K562 (cell line): Measurements from ENCODE around the gene RAD23B. TPM values are rescaled to one million over a fixed set of nuclear protein-coding genes. Genes with fewer than 3 reads are reported as not detected.

Experiments
- CSDE1 ChIP-seq, 2 experiments: fragments of 450-650 bp; IDR thresholded peaks; 2 replicates each; pipeline ENCODE4 v1.6.1; 2016; ENCODE audit warnings: mild to moderate bottlenecking in 1 of 2
- ELF2 ChIP-seq: fragments of 250-450 bp; sonication (Bioruptor Pico); IDR thresholded peaks from 2 replicates; pipeline ENCODE4 v1.5.0; 2021; ENCODE audit warnings: mild to moderate bottlenecking
- POLR3G ChIP-seq: IDR thresholded peaks from 2 replicates; pipeline ENCODE4 v1.6.1; 2011; ENCODE audit not compliant: insufficient read length, insufficient replicate concordance; ENCODE audit errors: extremely low read depth
- YY1 ChIP-seq, 3 experiments: IDR thresholded peaks; 2 replicates each; pipeline ENCODE4 v1.6.1; 2011; ENCODE audit warnings: low read length in 2 of 3, mild to moderate bottlenecking in 2 of 3, moderate library complexity in 2 of 3, borderline replicate concordance in 1 of 3, control low read depth in 1 of 3, low read depth in 1 of 3; ENCODE audit not compliant: insufficient read depth in 3 of 3, insufficient replicate concordance in 2 of 3, control insufficient read depth in 1 of 3, insufficient read length in 1 of 3; ENCODE audit errors: extremely low read depth in 1 of 3
- ZNF717 ChIP-seq: fragments of 250-450 bp; sonication (Bioruptor Pico); IDR thresholded peaks from 2 replicates; pipeline ENCODE4 v1.5.0; 2021
- ZNF76 ChIP-seq: fragments of 250-450 bp; sonication (Bioruptor Pico); IDR thresholded peaks from 2 replicates; pipeline ENCODE4 v1.4.0; 2020; ENCODE audit warnings: mild to moderate bottlenecking, moderate library complexity, borderline replicate concordance
- polyA plus RNA-seq, 8 experiments: library from polyadenylated mRNA; depleted of rRNA in 4 of 8; stranded (reverse) in 5 of 8; unstranded in 3 of 8; fragments of >200 nt; fragmentation: Nextera tagmentation in 2 of 8; fragmentation: Illumina TruSeq in 1 of 8; extraction: Ambion mirVana in 2 of 8; extraction: Trizol in 1 of 8; gene quantifications; 2 replicates each; pipeline versions ENCODE4 v1.2.1 to v1.2.3, GENCODE V29; 2011 to 2014; ENCODE audit warnings: inconsistent platforms in 1 of 8, missing spikeins in 1 of 8
- total RNA-seq, 7 experiments: library from RNA; depleted of rRNA in 6 of 7; stranded (reverse); fragments of >200 nt in 6 of 7; fragmentation: Illumina TruSeq in 2 of 7; extraction: Trizol in 2 of 7; gene quantifications; 2 replicates each; pipeline versions ENCODE4 v1.2.1 to v1.2.3, GENCODE V29; 2011 to 2021; ENCODE audit warnings: low replicate concordance in 1 of 7
- TF ChIP-seq, protein P1 (sequence below): fragments of 450-650 bp; IDR thresholded peaks from 2 replicates; pipeline ENCODE4 v1.7.1; 2018; ENCODE audit warnings: mild to moderate bottlenecking, low read depth; ENCODE audit not compliant: partially characterized antibody
- TF ChIP-seq, protein P2 (sequence below): IDR thresholded peaks from 3 replicates; pipeline ENCODE4 v1.6.1; 2011; ENCODE audit warnings: borderline replicate concordance, mild to moderate bottlenecking, moderate library complexity; ENCODE audit not compliant: insufficient read length; ENCODE audit errors: extremely low read depth
- TF ChIP-seq, protein P3 (sequence below): fragments of 450-650 bp; IDR thresholded peaks from 2 replicates; pipeline ENCODE4 v1.6.1; 2017; ENCODE audit warnings: antibody characterized with exemption
- TF ChIP-seq, protein P4 (sequence below), 2 experiments: fragments of 450-650 bp; conservative IDR thresholded peaks; 2 replicates each; pipeline ENCODE4 v1.6.1; 2017; ENCODE audit warnings: mild to moderate bottlenecking in 2 of 2, moderate library complexity in 2 of 2

RAD23B gene
- total and polyA plus RNA-seq, 9 of the 15 experiments (the other 6 are each of a cell fraction or from before 2014, with no cell fraction given) = 14.5 to 184 (median 114) TPM

DNA sequence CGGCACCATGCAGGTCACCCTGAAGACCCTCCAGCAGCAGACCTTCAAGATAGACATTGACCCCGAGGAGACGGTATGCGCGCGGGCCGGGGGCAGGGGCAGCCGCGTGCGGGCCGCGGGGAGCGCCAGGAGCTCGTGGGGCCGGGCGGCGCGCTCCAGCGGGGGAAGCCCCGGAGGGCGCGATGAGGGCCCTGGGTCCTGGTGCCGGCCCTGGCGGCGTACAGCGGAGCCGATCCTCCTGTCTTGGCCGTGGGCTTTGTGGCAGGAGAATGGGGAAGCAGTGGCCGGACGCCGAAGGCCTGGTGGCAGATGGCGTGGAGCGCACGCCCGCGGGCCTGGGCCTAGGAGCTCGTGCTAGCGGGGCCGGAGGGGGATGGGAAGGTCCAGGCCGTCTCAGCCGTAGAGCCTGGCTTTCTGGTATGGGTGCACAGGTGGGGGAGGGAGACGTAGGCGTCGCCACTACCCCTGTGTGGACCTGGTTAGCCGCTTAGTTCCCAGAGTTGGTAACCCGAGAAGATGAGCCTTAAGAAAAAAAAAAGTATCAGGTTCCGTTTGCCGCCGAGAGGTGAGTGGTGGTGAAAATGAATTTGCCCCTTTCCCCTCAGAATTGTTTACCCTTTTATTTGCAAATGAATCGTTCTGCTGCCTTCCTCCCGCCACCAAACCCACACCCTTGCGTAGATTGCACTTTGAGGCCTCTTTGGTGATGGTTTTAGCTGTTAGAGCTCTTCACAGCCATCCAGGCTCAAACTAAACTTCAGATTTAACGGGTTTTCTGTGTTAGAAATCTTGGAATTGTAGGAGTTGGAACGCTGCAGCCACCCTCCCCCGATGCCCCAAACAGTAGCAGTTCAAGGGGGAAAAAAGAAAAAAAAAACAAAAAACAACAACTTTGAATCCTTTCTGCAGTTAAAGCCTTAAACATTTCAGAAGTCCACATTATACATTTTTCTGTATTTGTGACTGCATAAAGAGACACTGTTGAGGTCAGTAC, 841 bp downstream of the RAD23B start (continued):
- TF ChIP-seq, protein P1, sequence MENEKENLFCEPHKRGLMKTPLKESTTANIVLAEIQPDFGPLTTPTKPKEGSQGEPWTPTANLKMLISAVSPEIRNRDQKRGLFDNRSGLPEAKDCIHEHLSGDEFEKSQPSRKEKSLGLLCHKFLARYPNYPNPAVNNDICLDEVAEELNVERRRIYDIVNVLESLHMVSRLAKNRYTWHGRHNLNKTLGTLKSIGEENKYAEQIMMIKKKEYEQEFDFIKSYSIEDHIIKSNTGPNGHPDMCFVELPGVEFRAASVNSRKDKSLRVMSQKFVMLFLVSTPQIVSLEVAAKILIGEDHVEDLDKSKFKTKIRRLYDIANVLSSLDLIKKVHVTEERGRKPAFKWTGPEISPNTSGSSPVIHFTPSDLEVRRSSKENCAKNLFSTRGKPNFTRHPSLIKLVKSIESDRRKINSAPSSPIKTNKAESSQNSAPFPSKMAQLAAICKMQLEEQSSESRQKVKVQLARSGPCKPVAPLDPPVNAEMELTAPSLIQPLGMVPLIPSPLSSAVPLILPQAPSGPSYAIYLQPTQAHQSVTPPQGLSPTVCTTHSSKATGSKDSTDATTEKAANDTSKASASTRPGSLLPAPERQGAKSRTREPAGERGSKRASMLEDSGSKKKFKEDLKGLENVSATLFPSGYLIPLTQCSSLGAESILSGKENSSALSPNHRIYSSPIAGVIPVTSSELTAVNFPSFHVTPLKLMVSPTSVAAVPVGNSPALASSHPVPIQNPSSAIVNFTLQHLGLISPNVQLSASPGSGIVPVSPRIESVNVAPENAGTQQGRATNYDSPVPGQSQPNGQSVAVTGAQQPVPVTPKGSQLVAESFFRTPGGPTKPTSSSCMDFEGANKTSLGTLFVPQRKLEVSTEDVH = no peak
- TF ChIP-seq YY1 (IDR thresholded peaks at IDR 0.05; ENCODE audit: borderline replicate concordance in 1 of 3, control insufficient read depth in 1 of 3, extremely low read depth in 1 of 3, insufficient read depth in 3 of 3, insufficient read length in 1 of 3, insufficient replicate concordance in 2 of 3, low read depth in 1 of 3, low read length in 2 of 3) (peak in 1 of 3 experiments; percentile 65), ZNF717 (CRISPR knock-in tag) (no peak), CSDE1 (IDR thresholded peaks at IDR 0.05) (no peak), POLR3G (no peak), ZNF76 (no peak), ELF2 (CRISPR knock-in tag) (no peak)
- TF ChIP-seq, protein P2, sequence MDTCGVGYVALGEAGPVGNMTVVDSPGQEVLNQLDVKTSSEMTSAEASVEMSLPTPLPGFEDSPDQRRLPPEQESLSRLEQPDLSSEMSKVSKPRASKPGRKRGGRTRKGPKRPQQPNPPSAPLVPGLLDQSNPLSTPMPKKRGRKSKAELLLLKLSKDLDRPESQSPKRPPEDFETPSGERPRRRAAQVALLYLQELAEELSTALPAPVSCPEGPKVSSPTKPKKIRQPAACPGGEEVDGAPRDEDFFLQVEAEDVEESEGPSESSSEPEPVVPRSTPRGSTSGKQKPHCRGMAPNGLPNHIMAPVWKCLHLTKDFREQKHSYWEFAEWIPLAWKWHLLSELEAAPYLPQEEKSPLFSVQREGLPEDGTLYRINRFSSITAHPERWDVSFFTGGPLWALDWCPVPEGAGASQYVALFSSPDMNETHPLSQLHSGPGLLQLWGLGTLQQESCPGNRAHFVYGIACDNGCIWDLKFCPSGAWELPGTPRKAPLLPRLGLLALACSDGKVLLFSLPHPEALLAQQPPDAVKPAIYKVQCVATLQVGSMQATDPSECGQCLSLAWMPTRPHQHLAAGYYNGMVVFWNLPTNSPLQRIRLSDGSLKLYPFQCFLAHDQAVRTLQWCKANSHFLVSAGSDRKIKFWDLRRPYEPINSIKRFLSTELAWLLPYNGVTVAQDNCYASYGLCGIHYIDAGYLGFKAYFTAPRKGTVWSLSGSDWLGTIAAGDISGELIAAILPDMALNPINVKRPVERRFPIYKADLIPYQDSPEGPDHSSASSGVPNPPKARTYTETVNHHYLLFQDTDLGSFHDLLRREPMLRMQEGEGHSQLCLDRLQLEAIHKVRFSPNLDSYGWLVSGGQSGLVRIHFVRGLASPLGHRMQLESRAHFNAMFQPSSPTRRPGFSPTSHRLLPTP = no peak
- TF ChIP-seq, protein P3, sequence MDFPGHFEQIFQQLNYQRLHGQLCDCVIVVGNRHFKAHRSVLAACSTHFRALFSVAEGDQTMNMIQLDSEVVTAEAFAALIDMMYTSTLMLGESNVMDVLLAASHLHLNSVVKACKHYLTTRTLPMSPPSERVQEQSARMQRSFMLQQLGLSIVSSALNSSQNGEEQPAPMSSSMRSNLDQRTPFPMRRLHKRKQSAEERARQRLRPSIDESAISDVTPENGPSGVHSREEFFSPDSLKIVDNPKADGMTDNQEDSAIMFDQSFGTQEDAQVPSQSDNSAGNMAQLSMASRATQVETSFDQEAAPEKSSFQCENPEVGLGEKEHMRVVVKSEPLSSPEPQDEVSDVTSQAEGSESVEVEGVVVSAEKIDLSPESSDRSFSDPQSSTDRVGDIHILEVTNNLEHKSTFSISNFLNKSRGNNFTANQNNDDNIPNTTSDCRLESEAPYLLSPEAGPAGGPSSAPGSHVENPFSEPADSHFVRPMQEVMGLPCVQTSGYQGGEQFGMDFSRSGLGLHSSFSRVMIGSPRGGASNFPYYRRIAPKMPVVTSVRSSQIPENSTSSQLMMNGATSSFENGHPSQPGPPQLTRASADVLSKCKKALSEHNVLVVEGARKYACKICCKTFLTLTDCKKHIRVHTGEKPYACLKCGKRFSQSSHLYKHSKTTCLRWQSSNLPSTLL = no peak
- TF ChIP-seq, protein P4, sequence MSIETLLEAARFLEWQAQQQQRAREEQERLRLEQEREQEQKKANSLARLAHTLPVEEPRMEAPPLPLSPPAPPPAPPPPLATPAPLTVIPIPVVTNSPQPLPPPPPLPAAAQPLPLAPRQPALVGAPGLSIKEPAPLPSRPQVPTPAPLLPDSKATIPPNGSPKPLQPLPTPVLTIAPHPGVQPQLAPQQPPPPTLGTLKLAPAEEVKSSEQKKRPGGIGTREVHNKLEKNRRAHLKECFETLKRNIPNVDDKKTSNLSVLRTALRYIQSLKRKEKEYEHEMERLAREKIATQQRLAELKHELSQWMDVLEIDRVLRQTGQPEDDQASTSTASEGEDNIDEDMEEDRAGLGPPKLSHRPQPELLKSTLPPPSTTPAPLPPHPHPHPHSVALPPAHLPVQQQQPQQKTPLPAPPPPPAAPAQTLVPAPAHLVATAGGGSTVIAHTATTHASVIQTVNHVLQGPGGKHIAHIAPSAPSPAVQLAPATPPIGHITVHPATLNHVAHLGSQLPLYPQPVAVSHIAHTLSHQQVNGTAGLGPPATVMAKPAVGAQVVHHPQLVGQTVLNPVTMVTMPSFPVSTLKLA (conservative IDR thresholded peaks at IDR 0.05) = peak; percentile 32 to 58
